Midbrain (tissue), 1 donor: ENCODE results near the gene ZNF473.

Source experiments
- DNase-seq: peaks from one replicate; lab custom pipeline; 2025; lab: John Stamatoyannopoulos, UW

The ZNF473 gene

GRCh38 chr19:50003810-50004419, 21.9 kb upstream of the ZNF473 start:
- no peak for DNase-seq

GRCh38 chr19:50005428-50005827, 20.4 kb upstream of the ZNF473 start:
- no peak for DNase-seq

- DNase-seq = no peak
These were observed 18.6 kb upstream of the ZNF473 start for GRCh38 chr19:50007170-50007569.

GRCh38 chr19:50007947-50008346, 17.9 kb upstream of the ZNF473 start:
- no peak for DNase-seq

DNA sequence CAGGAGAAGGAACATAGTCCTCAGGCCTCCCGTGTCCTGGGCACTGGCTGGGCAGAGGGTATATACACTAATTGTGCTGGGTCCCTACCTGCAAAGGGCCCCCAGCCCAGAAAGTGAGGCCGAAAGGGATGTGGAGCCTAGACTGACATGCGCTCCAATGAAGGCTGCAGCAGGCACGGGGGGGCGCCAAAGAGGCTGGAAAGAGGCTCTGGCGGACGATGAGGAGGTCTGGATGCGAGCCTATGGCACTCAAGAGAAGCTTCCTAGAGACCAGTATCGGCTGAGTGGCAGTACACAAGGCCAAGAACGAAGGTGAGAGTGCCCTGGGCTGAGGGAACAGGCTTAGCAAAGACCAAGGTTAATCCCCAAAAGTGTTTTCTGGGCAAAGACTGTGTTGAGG, 17.3 kb upstream of the ZNF473 start:
- no peak for DNase-seq

DNA sequence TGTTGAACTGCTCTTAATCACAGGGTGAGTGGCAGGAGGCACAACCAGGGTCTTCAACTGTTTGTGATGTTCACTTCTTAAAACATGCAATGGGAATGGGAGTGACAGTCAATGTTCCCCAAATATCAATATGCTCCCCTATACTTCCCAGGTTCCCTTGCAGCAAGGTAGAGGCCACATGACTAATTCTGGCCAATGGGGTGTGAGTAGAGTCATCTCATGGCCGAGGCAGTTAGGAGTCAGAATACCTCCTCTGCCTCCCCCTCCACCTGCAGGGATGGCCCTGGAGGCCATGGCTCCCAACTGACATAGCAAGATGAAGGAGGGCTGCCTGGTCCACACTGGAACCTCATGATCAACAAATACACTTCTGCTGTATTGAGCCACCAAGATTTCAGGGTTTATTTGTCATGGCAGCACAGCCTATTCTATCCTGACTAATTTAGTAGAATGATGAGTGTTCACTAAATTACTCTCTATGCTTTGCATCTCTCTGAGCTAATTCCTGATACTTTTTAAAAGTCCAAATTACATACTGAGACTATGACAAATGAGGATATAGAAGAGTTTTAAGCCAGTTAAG, 9.5 kb upstream of the ZNF473 start:
- DNase-seq = no peak

DNA sequence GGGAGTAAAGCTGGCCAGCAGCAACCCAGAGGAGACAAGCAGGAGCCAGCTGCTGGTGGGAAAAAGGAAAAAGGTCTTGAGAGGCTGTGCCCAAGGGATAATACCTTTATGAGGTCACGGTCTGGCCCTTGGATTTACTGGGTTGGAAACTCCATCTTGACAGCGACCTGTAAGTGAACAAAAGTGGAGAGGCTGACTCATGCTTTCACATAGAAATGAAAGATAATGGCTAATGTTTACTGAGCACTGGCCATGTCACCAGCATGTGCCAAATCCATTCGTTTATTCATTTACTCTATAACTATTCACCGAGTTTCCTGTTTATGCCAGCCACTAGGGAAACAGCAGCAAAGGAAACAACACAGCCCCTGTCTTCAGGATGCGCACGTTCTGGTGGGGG, 5.3 kb upstream of the ZNF473 start:
- DNase-seq = no peak

DNA sequence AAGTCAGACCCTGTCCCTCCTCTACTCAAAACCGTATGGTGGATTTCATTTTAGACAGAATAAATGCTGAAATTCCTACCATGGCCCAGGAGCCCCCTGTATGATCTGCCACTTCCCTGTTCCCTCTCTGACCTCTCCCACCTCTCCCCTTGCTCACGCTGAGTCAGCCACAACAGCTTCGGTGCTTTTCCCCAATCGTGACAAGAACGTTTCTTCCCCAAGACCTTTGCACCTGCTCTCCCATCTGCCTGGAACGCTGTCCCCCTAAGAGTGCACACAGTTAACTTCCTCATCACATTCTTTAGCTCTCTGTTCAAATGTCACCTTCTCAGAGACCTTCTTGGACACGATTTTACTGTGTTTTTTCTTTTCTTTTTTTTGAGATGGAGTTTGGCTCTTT, 3.0 kb upstream of the ZNF473 start:
- DNase-seq = no peak

DNA sequence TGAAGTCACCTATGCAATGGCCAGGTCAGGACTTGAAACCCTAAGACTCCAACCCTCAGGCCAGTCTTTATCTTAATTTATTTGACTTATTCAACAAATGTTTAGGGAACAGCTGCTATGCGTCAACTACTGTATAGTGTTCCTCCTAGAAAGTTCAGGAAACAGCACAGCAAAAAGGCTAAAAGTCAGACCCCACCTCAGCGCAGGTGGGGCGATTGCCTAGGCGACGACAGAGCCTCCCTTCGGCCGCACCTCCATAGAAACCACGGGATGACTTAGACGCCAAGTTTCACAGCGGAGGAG, 1.1 kb upstream of the ZNF473 start:
- DNase-seq = no peak

- peak; percentile 100 for DNase-seq
These were observed 597 bp upstream of the ZNF473 start, which contains the start of gene VRK3 for GRCh38 chr19:50025022-50025793. Gene VRK3, minus strand, starts transcription at chr19:50025372. Its CDS starts 9,210 bp downstream, at chr19:50016162.

DNA sequence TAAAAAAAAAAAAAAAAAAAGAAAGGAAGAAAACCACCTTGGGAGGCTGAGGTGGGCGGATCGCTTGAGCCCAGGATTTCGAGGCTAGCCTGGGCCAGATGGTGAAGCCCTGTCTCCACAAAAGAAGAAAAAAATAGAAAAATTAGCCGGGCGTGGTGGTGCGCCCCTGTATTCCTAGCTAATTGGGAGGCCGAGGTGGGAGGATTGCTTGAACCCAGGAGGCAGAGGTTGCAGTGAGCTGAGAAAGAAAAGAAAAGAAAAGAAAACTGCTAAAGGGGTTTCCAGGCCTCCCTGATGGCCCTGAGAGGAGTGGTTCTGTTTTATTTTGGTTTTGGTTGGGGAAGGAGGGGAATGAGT, 723 bp downstream of the ZNF473 start:
- no peak for DNase-seq

GRCh38 chr19:50030225-50030624, 4.4 kb downstream of the ZNF473 start:
- DNase-seq = no peak

DNA sequence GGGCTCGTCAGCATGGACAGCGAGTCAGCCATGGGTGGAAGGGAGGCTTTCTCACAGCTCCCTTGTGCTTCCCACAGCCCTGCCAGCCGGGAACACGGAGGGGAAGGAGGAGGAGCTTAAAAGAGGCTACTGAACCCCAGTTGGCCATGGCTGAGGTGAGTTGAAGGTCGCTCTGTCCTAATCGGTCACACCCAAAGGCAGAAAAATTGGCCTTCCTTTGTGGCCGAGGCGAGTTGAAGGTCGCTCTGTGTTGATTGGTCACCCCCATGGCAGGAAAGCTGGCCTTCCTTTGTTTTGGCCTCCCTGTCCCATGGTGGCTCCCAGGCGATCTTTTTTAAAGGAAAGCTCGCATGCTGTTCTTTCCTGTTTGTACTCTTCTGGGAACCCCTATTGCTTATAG, 5.1 kb downstream of the ZNF473 start:
- no peak for DNase-seq

GRCh38 chr19:50036908-50037307, 11.1 kb downstream of the ZNF473 start:
- DNase-seq = no peak

DNA sequence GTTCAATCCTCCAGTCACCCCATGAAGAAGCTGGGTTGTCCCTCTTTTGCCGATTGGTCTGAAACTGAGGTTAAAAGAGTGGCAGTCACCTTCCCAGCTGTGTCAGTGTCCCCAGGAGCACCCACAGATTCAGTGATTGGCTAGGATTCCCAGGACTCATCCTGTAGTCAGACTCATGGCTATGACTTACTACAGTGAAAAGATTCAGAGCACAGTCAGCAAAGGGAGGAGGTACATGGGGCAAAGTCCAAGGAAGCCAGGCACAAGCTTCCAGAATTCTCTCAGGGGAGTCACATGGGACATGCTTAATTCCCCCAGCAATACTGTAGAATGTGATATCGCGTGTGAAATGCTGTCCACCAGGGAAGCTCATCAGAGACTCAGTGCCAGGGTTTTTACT, 14.2 kb downstream of the ZNF473 start:
- DNase-seq = no peak

- DNase-seq = no peak
These were observed 15.2 kb downstream of the ZNF473 start for GRCh38 chr19:50040967-50041366.

DNA sequence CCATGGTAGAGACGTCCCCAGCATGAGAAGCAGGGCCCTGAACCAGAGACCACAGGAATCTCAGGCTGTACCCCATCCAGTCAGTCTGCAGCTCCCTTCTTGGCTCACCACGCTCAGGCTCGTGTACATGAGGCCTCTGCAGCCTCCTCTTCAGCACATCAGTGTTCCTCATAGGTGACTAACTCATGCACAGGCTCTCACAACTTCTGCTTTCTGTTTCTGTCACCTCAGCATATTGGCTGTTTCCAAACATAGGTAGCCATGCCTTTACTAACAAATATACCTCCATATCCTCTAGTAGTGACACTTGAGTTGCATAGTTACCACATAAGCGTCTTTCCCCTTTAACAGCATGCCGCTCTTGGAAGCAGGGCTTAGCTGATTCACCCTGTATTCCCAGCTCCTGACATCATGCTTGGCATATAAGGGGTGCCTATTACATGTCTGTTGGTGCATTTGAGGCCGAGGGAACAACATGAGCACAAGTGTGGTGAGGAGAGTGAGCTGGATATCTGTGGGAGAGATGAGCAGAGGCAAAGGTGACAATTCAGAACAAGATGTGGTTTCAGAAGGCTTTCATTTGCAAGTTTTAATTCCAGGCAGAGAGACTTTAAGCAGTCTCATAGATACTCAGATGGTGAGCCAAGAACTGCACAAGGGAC, 16.7 kb downstream of the ZNF473 start:
- DNase-seq = no peak

DNA sequence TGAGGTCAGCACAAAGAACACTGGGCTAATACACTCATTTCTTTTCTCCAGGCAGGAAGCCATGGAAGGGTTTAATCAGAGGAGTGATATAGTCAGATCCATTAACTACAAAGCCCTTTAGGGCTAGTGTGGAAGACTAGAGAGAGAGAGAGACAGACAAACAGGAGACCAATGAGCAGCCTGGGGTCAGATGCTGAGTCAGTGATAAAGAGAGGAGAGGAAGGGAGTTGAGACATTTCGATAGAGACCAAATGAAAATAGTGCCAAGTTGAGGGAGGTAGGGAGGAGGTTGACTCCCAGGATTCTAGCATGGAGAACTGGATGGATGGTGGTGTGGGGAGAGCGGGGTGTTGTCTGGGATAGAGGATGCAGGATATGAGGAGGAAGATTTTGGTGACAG, 18.2 kb downstream of the ZNF473 start:
- no peak for DNase-seq

DNA sequence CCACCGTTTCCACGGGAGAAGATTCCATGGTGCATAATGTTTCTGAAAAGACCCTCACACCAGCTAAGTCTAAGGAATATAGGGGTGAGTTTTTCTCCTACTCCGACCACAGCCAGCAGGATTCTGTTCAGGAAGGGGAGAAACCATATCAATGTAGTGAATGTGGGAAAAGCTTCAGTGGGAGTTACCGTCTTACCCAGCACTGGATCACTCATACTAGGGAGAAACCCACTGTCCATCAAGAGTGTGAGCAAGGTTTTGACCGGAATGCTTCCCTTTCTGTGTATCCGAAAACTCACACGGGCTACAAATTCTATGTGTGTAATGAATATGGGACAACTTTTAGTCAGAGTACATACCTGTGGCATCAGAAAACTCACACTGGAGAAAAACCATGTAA, 19.1 kb downstream of the ZNF473 start:
- no peak for DNase-seq

DNA sequence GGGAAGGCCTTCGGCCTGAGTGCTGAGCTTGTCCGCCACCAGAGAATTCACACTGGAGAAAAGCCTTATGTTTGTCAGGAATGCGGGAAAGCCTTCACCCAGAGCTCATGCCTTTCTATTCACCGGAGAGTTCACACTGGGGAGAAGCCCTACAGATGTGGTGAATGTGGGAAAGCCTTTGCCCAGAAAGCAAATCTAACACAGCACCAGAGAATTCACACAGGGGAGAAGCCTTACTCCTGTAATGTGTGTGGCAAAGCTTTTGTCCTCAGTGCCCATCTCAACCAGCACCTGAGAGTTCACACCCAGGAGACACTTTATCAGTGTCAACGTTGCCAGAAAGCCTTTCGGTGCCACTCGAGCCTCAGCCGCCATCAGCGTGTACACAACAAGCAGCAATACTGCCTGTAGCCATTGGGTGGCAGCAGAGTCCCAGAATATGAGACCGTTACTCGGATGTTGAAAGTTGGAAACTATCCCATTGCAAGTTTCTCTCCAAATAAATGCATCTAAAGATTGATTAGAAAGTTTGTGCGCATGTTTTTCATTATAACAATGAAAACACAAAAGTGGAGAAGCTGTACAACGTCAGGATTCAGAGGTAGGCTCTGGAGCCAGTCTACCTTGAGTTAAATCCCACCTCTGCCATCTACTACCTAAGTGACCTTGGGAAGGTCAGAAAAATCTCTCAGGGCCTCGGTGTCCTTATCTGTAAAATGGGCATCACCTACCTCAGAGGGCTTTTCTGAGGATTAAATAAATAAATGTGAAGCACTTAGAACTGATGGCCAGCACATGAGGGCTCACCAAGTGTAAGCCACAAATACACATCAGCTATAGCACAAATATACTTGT, 21.1 kb downstream of the ZNF473 start:
- DNase-seq = peak; percentile 72

GRCh38 chr19:50047671-50048070, 21.9 kb downstream of the ZNF473 start:
- no peak for DNase-seq
